Thyroid gland (tissue), 4 donors: ENCODE results near the gene ANKRD9. TPM values are rescaled to one million over a fixed set of nuclear protein-coding genes. Genes with fewer than 3 reads are reported as not detected.
"Not testable (repeated sequence)": the region's sequence is repeated elsewhere in the genome, so short reads cannot be mapped to it uniquely, and the experiment has no call there.

Experiments used
- DNase-seq, 2 donors: peaks; one replicate each; pipeline ENCODE4 v3.0.0-alpha.2; 2019
- H3K27ac ChIP-seq, 3 donors: fragments of 200-600 bp; sonication (generic); 1 replicate in 2 of 3; 2 replicates in 1 of 3; pipeline ENCODE4 v1.5.1; 2016 to 2019; ENCODE audit warnings: mild to moderate bottlenecking in 1 of 3, moderate library complexity in 1 of 3
- H3K27me3 ChIP-seq: fragments of 200-600 bp; sonication (generic); one replicate; pipeline ENCODE4 v1.5.1; 2019
- H3K36me3 ChIP-seq, 2 donors: fragments of 200-600 bp; sonication (generic); one replicate each; pipeline ENCODE4 v1.5.1; 2016 to 2019
- H3K4me1 ChIP-seq, 2 donors: fragments of 200-600 bp; sonication (generic); one replicate each; pipeline ENCODE4 v1.5.1; 2017 to 2019
- H3K4me3 ChIP-seq, 3 donors: fragments of 200-600 bp; sonication (generic); replicated peaks in 1 of 3; 1 replicate in 2 of 3; 2 replicates in 1 of 3; pipeline ENCODE4 v1.5.1; 2016; ENCODE audit warnings: mild to moderate bottlenecking in 1 of 3
- H3K9me3 ChIP-seq: fragments of 200-600 bp; sonication (generic); one replicate; pipeline ENCODE4 v1.5.1; 2017
- POLR2A ChIP-seq, 2 donors: fragments of 450-650 bp; IDR thresholded peaks; one replicate each; pipeline ENCODE4 v1.6.1; 2017; ENCODE audit warnings: antibody characterized with exemption in 2 of 2, mild to moderate bottlenecking in 2 of 2, moderate library complexity in 1 of 2
- WGBS, 2 donors: methylation state at CpG; one replicate each; pipeline ENCODE4 v1.1.5; 2017; 5-methylcytosine and 5-hydroxymethylcytosine counted together
- intact Hi-C: fragments of 100-400 bp; cut with DNase I; formaldehyde crosslinking; loops from one replicate; pipeline ENCODE4 v1.15.1; 2023
- total RNA-seq, 4 donors: library from RNA; depleted of rRNA; stranded (reverse); fragments of >200 nt; gene quantifications; one replicate each; pipeline ENCODE4 v1.2.3, GENCODE V29; 2016
- TF ChIP-seq, protein P1 (sequence below), 6 experiments: fragments of 200-600 bp in 3 of 6; fragments of 450-650 bp in 3 of 6; sonication (generic) in 3 of 6; IDR thresholded peaks; one replicate each; pipeline ENCODE4 v1.5.1; 2016 to 2019; ENCODE audit warnings: antibody characterized with exemption in 6 of 6, mild to moderate bottlenecking in 2 of 6, inconsistent platforms in 1 of 6, moderate library complexity in 1 of 6

ANKRD9 gene
- total RNA-seq, 4 donors from 2014 or later = 36.4 to 62.8 (median 55.0) TPM

DNA sequence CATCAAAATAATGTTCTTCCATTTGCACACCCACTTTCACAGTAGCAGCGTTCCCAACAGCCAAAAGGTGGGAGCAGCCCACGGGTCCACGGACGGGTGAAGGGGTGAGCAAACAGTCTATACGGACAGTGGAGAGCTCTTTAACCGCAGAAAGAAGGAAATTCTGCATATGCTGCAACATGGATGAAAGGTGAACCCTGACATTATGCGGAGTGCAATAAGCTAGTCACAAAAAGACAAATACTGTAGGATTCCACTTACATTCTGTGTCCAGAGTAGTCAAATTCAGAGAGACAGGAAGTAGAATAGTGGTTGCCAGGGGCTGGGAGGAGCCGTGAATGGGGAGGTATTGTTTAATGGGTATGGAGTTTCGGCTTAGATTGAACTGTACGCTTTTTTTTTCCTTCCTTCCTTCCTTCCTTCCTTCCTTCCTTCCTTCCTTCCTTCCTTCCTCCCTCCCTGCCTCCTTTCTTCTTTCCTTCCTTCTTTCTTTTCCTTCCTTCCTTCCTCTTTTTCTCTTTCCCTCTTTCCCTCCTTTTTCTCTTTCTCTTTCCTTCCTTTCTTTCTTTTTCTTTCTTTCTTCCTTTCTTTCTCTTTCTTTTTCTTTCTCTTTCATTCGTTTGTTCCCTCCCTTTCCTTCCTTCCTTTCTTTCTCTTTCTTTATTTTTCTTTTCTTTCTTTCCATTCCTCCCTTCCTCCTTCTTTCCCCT, 15.8 kb upstream of the ANKRD9 start:
- no peaks in the 10 kb centered on the region for H3K27me3 ChIP-seq
- H3K27ac ChIP-seq = peak overlapping the region; percentile 63 to 83 (median 83)
- WGBS, 2 donors = 4 to 7% methylated on average over 11 of the region's 11 CpGs
- DNase-seq = peak; percentile 44 to 58
- no peaks in the 10 kb centered on the region for H3K36me3 ChIP-seq
- peak overlapping the region; percentile 14 to 70 (median 36) for H3K4me3 ChIP-seq
- intact Hi-C loops = no loop called here
- H3K9me3 ChIP-seq = no peaks in the 10 kb centered on the region
- no peak for TF ChIP-seq POLR2A (IDR thresholded peaks at IDR 0.05)
- TF ChIP-seq, protein P1, sequence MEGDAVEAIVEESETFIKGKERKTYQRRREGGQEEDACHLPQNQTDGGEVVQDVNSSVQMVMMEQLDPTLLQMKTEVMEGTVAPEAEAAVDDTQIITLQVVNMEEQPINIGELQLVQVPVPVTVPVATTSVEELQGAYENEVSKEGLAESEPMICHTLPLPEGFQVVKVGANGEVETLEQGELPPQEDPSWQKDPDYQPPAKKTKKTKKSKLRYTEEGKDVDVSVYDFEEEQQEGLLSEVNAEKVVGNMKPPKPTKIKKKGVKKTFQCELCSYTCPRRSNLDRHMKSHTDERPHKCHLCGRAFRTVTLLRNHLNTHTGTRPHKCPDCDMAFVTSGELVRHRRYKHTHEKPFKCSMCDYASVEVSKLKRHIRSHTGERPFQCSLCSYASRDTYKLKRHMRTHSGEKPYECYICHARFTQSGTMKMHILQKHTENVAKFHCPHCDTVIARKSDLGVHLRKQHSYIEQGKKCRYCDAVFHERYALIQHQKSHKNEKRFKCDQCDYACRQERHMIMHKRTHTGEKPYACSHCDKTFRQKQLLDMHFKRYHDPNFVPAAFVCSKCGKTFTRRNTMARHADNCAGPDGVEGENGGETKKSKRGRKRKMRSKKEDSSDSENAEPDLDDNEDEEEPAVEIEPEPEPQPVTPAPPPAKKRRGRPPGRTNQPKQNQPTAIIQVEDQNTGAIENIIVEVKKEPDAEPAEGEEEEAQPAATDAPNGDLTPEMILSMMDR (IDR thresholded peaks at IDR 0.05) = no peak
- peaks cover 5 to 7% of the 10 kb centered on the region in 2 donors for H3K4me1 ChIP-seq

DNA sequence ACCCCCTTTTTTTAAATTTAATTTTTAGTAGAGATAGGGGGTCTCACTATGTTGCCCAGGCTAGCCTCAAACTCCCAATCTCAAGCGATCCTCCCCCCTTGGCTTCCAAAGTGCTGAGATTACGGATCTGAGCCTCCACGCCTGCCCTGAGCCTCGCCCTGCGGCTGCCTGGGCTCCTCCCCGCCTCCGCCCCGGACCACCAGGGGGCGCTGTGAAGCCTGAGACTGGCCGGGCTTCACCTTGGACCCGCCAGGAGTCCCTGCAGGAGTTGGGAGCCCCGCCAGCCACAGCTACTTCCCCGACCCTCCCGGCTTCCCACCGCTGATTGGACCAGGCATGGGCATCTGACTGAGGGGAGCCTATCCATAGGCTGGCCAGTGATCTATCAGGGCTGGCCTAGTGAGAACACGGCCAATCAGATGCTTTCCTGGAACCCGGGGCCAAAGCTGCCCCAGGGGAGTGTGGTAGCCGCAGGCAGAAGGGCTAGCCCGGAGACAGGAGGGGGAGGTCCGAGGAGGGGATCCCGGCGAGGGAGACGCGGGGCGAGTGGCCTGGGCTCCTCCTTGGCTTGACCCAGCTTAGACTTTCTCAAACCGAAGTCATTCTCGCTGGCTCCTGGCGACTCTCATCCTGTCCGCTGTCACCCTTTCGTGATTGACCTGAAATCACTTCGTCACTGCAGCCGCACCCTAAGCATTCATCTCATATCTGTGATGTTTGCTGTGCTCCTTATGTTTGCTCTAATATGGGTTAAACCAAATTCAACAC, 15.1 kb upstream of the ANKRD9 start:
- peak in 1 of 2 donors; percentile 75 for TF ChIP-seq POLR2A (IDR thresholded peaks at IDR 0.05)
- TF ChIP-seq, protein P1 (IDR thresholded peaks at IDR 0.05) = peak; percentile 94 to 100 (median 98)
- peaks cover 5% of the 10 kb centered on the region in 2 donors for H3K4me1 ChIP-seq

DNA sequence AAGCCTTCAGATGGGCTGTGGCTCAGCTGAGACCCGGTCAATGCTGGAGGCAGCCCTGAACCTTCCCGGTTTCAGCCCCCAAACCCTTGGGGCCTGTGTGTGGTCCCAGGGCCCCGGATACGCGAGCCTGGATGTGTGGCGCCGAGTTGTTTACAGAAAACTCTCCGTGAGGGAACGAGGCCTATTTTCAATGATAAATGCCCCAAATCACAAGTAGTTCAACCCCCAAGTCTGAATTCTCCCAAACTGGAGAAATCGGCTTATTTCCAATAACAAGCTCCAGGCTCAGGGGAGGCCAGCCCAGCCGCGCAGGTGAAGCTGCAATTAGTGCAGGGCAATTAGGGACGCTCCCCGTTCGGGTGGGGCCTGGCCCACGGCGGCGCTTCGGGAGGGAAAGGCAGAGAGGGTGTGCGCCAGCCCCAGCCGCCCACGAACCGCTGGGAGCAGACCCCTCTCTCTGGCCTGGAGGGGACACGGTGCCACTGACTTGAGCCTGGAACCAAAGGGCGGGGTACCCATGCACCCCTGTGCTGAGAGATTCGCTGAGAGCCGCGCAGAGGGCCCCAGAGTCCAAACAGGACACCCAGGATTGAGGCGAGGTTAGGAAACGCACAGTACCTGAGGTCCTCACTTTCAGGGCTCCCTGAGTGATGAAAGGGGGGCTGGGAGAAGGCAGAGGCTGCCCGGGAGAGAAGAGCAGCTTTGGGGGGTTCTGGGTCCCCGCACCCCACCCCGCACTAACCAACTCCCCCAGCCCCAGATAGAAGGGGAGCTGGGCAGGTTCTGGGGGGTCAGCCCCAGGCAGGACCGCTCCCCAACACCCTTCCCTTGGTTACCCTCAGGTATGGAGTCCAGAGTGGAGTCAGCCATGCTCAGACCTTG, 14.2 kb upstream of the ANKRD9 start:
- H3K27ac ChIP-seq = peak overlapping the region in 1 of 3 donors; percentile 63
- intact Hi-C loops = loop anchor here (5.0 kb wide), 1 partner anchor 63 kb away; no protein-coding TSS in a partner anchor
- WGBS, 2 donors = 46 to 67% methylated on average over 18 to 31 of the region's 34 CpGs
- H3K4me3 ChIP-seq = no peak overlapping the region
- no peaks in the 10 kb centered on the region for H3K36me3 ChIP-seq
- no peaks in the 10 kb centered on the region for H3K9me3 ChIP-seq
- TF ChIP-seq POLR2A (IDR thresholded peaks at IDR 0.05) = no peak
- TF ChIP-seq, protein P1 (IDR thresholded peaks at IDR 0.05) = no peak
- peaks cover 5% of the 10 kb centered on the region in 2 donors for H3K4me1 ChIP-seq
- no peak for DNase-seq
- H3K27me3 ChIP-seq = no peaks in the 10 kb centered on the region

More for the DNA sequence above, 15.1 kb upstream of the ANKRD9 start:
- peak; percentile 100 for DNase-seq
- intact Hi-C loops = loop anchor here (5.0 kb wide), 1 partner anchor 63 kb away; no protein-coding TSS in a partner anchor
- WGBS, 2 donors = 0 to 2% methylated on average over 20 of the region's 32 CpGs
- H3K36me3 ChIP-seq = no peaks in the 10 kb centered on the region
- H3K9me3 ChIP-seq = no peaks in the 10 kb centered on the region
- peak overlapping the region; percentile 63 to 83 (median 83) for H3K27ac ChIP-seq
- H3K4me3 ChIP-seq = peak overlapping the region; percentile 14 to 70 (median 36)
- H3K27me3 ChIP-seq = no peaks in the 10 kb centered on the region

DNA sequence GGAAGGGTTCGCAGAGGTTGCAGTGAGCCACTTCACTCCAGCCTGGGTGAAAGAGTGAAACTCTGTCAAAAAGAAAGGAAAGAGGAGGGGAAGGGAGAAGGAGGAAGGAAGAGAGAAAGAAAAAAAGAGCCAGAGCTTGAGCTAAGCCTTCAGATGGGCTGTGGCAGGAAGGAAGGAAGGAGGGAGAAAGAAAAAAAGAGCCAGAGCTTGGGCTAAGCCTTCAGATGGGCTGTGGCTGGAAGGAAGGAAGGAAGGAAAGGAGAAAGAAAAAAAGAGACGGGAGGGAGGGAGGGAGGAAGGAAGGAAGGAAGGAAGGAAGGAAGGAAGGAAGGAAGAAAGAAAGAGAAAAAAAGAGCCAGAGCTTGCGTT, 13.6 kb upstream of the ANKRD9 start:
- Histone ChIP-seq H3K27me3 (no peaks in the 10 kb centered on the region), H3K4me3 (no peak overlapping the region), H3K27ac (no peak overlapping the region), H3K4me1 (peaks cover 5% of the 10 kb centered on the region in 2 donors), H3K9me3 (no peaks in the 10 kb centered on the region), H3K36me3 (no peaks in the 10 kb centered on the region)
- TF ChIP-seq, protein P1 (IDR thresholded peaks at IDR 0.05) = no peak
- TF ChIP-seq POLR2A (IDR thresholded peaks at IDR 0.05) = no peak
- DNase-seq = no peak
- intact Hi-C loops = loop anchor here (5.0 kb wide), 1 partner anchor 64 kb away; no protein-coding TSS in a partner anchor
- 75 to 79% methylated on average over 3 of the region's 3 CpGs for WGBS, 2 donors

DNA sequence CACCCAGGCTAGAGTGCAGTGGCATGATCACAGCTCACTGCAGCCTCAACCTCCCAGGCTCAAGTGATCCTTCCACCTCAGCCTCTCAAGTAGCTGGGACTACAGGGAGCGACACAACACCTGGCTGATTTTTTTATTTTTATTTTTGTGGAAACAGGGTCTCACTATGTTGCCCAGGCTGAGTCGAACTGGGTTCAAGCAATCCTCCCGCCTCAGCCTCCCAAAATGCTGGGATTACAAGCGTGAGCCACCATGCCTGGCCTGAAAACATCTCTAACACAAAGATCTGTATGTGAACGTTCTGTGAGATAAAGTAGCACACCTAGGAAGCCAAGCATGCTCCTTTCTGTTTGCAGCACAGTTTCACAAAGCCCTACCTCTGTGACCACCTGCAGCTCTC, 10.1 kb upstream of the ANKRD9 start:
- H3K27me3 ChIP-seq, H3K4me3 ChIP-seq, DNase-seq, H3K4me1 ChIP-seq, H3K9me3 ChIP-seq, H3K36me3 ChIP-seq, H3K27ac ChIP-seq: not testable (repeated sequence)
- WGBS, 2 donors = 89% methylated on average over 5 of the region's 5 CpGs
- intact Hi-C loops = loop anchor here (5.0 kb wide), 1 partner anchor 68 kb away; no protein-coding TSS in a partner anchor
